Stimulated activated naive B cell treated with anti-CD40 and anti-IgM and Interleukin-4, amounts not matched to agents 10 μg/mL and 1 μg/mL and 100 μg/mL, for 72 hours (primary cell): ENCODE results near the gene NXPE2.

Experiments
- ATAC-seq, 2 donors: fragments of 150-1000 bp; cut with Tn5 transposase; replicated peaks; 2 replicates each; pipeline ENCODE4 v1.10.0; 2021; ENCODE audit warnings: moderate library complexity in 1 of 2
- DNase-seq: peaks from one replicate; pipeline ENCODE4 v3.0.0; 2021
- H3K27ac Mint-ChIP-seq: one replicate; pipeline ENCODE4 v1.8.0; 2022; ENCODE audit warnings: mild to moderate bottlenecking, mixed read lengths
- H3K27me3 Mint-ChIP-seq, 2 donors: one replicate each; pipeline ENCODE4 v1.8.0; 2022; ENCODE audit warnings: mixed read lengths in 2 of 2
- H3K36me3 Mint-ChIP-seq, 2 donors: one replicate each; pipeline ENCODE4 v1.8.0; 2022; ENCODE audit warnings: mixed read lengths in 2 of 2, mild to moderate bottlenecking in 1 of 2
- H3K4me1 Mint-ChIP-seq, 2 donors: one replicate each; pipeline ENCODE4 v1.8.0; 2022; ENCODE audit warnings: mixed read lengths in 2 of 2, mild to moderate bottlenecking in 1 of 2
- H3K4me3 Mint-ChIP-seq, 2 donors: one replicate each; pipeline ENCODE4 v1.8.0; 2022; ENCODE audit warnings: mild to moderate bottlenecking in 2 of 2, mixed read lengths in 2 of 2, moderate library complexity in 1 of 2
- H3K9me3 Mint-ChIP-seq, 2 donors: one replicate each; pipeline ENCODE4 v1.8.0; 2022; ENCODE audit warnings: mixed read lengths in 2 of 2, mild to moderate bottlenecking in 1 of 2

The NXPE2 gene

DNA sequence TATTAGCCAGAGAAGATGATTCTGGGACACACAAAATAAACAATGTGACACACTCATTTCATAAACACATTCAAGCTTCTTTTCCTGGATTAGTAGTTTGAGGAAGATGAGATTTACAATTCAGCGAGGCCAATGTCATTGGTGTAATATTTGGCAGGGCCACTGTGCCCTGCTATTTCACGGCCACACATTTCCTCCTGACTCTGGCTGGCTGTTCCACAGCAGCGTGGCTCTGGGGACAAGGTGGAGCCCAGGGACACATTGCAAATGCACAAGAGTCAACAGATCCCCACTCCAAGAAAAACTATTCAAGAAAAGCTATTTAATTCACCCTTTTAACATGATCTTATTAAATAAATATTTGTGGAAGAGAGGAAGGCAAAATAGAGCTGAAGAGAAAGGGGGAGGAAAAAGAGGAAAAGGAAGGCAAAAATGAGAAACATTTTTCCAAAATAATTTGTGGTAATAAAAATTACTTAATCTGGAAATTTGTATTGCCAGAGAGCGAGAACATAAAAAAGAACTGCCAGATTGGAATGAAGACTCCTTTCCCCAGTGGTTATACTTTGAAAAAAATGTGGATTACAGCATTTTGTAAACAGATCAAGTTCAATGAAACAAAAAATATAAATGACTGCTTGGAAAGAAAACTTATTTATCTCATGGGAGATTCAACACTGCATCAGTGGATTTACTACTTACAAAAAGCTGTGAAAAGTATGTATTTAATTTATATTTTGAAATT is 27.1 kb downstream of the NXPE2 start:
- ATAC-seq (no peak), DNase-seq (no peak)
- H3K4me3 Mint-ChIP-seq, result no peak overlapping the region
- H3K27ac Mint-ChIP-seq, result no peak overlapping the region
- H3K36me3 Mint-ChIP-seq, result no peaks in the 10 kb centered on the region
- H3K27me3 Mint-ChIP-seq, result peaks cover 0 to 3% of the 10 kb centered on the region in 2 donors
- no peaks in the 10 kb centered on the region for H3K4me1 Mint-ChIP-seq
- peaks cover 5 to 8% of the 10 kb centered on the region in 2 donors for H3K9me3 Mint-ChIP-seq

DNA sequence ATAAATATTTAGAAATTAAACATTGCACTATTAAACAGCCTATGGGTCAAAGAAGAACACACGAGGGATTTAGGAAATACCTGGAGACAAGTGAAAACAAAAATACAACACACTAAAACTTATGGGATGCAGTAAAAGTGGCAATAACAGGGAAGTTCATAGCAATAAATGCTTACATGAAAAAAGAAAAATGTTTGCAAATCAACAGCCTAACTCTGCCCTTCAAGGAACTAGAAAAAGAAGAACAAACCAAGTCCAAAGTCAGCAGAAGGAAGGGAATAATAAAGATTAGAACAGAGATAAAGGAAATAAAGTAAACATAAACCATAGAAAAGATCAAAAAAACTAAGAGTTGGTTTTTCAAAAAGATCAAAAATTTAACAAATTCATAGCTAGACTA is 31.6 kb downstream of the NXPE2 start:
- Mint-ChIP-seq H3K36me3 (no peaks in the 10 kb centered on the region), H3K27me3 (no peaks in the 10 kb centered on the region), H3K9me3 (peaks cover 13 to 16% of the 10 kb centered on the region in 2 donors), H3K4me1 (no peaks in the 10 kb centered on the region), H3K4me3 (no peak overlapping the region), H3K27ac (no peak overlapping the region)
- ATAC-seq, result no peak
- DNase-seq, result no peak

DNA sequence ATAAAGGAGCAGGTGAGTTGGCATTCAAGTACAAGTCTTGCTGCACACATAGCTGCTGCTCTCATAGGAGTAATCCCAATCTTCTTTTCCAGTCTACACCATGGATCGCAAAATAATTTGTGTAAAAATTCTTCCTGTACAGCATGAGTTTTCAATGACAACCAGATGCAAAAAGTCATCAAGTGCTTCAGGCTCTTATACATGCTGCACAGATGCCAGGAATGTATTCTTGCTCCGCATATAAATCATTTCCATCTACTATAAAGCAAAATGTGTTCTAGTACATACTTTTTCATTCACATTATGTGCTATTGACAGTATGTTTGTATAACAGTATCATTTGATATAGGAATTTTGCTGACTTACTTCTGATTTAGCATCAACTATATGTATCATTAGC is 35.4 kb downstream of the NXPE2 start:
- no peak overlapping the region for H3K27ac Mint-ChIP-seq
- peaks cover 13 to 14% of the 10 kb centered on the region in 2 donors for H3K9me3 Mint-ChIP-seq
- H3K4me1 Mint-ChIP-seq, result no peaks in the 10 kb centered on the region
- DNase-seq (no peak), ATAC-seq (no peak)
- no peaks in the 10 kb centered on the region for H3K36me3 Mint-ChIP-seq
- H3K27me3 Mint-ChIP-seq, result no peaks in the 10 kb centered on the region
- H3K4me3 Mint-ChIP-seq, result no peak overlapping the region

DNA sequence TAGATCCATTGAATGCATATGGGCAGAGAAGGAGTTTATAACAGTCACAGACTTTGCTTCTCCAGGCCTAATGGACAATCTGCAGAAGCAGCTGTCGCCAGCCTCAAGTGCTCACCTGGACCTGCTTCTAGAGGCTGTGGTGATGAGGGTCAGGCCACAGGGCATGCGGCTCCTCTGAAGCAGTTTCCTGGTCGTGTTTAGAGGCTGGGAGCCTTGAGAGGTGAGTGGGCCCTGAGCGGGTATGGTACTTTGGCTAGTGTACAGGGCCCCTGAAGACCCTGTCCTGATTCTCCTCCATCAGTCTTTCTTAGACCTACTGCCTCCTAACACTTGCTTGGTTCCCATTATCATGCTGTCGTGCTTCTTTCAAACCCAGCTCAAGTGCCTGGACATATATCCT is 41.2 kb downstream of the NXPE2 start:
- no peak for DNase-seq
- no peak overlapping the region for H3K27ac Mint-ChIP-seq
- no peaks in the 10 kb centered on the region for H3K4me1 Mint-ChIP-seq

DNA sequence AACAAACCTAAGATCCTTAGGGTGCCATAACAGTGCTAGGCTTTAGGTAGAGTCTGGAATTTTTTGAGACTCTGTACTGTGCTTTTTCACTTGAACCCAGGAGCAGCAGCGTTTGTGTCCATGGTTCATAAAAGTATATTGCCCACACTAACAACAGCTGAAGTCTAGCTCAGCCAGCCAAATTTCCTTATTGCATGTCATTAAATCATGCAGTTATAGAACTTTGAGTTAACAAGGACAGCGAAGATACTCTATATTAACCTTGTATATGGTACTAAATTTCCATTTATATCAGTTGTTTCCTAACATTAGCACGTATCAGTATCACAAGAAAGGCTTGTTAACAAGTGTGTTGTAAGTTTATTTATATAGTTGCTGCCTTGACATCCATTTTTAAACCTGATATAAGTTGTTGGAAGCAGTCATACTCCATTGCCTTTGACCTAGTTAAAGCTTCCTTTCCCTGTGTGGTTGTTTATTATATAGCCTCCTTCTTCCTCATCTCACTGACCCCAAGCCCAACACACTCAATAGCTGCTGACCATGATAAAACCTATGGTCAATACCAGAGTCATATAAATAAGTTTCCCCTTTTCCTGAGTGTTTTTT is 46.7 kb downstream of the NXPE2 start:
- Mint-ChIP-seq H3K36me3 (no peaks in the 10 kb centered on the region), H3K27ac (no peak overlapping the region), H3K9me3 (peaks cover 3 to 17% of the 10 kb centered on the region in 2 donors), H3K4me3 (no peak overlapping the region), H3K4me1 (peaks cover 1 to 5% of the 10 kb centered on the region in 2 donors), H3K27me3 (no peaks in the 10 kb centered on the region)
- DNase-seq (no peak), ATAC-seq (no peak)

More for the DNA sequence above, 41.2 kb downstream of the NXPE2 start:
- no peak overlapping the region for H3K4me3 Mint-ChIP-seq
- H3K27me3 Mint-ChIP-seq, result no peaks in the 10 kb centered on the region
- no peaks in the 10 kb centered on the region for H3K9me3 Mint-ChIP-seq
- no peaks in the 10 kb centered on the region for H3K36me3 Mint-ChIP-seq
- ATAC-seq, result no peak

DNA sequence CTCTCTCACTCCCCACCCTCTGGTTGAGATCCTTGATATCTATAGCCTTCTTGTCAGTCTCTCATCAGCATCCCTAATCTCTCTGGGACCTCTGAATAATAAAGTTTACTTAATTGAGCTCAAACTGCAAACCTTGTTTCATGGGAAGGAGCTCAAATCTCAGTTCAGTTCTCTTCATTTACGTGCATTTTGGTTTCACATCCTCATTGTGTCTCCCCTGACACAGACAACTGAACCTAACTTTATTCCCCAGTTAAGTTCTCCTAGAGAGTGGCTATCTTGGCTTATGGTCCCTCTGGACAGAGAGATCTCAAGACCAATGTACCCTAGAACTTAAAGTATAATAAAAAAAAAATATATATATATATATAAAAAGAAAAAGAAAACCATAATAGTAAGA is 47.3 kb downstream of the NXPE2 start:
- H3K27ac Mint-ChIP-seq, result no peak overlapping the region

DNA sequence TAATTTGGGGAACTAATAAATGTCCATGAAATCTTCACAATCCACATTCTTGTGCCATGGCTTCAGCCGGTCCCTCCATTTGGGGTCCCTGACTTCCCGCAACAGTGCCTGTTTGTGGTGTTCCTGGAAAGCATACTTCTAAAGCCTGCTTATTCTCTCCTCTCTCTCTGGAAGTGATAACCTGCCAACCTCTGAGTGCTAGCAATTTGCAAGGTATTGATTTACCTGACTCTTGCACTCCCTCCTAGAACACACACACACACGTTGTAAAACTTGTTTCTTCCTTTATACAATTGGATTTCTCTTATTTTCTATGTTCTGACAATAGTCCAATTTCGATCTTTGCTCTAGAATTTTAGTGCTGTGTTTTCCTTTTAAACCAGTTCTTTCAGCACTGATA is 58.5 kb downstream of the NXPE2 start:
- Mint-ChIP-seq H3K4me1 (no peaks in the 10 kb centered on the region), H3K9me3 (peaks cover 7 to 8% of the 10 kb centered on the region in 2 donors), H3K4me3 (no peak overlapping the region), H3K36me3 (no peaks in the 10 kb centered on the region), H3K27me3 (peaks cover 4 to 7% of the 10 kb centered on the region in 2 donors), H3K27ac (no peak overlapping the region)
- ATAC-seq, result no peak
- DNase-seq, result no peak

More for the DNA sequence above, 47.3 kb downstream of the NXPE2 start:
- no peak overlapping the region for H3K4me3 Mint-ChIP-seq
- H3K9me3 Mint-ChIP-seq, result peaks cover 3 to 19% of the 10 kb centered on the region in 2 donors
- no peaks in the 10 kb centered on the region for H3K36me3 Mint-ChIP-seq
- no peak for ATAC-seq
- H3K27me3 Mint-ChIP-seq, result no peaks in the 10 kb centered on the region
- DNase-seq, result no peak
- H3K4me1 Mint-ChIP-seq, result peaks cover 1 to 5% of the 10 kb centered on the region in 2 donors

DNA sequence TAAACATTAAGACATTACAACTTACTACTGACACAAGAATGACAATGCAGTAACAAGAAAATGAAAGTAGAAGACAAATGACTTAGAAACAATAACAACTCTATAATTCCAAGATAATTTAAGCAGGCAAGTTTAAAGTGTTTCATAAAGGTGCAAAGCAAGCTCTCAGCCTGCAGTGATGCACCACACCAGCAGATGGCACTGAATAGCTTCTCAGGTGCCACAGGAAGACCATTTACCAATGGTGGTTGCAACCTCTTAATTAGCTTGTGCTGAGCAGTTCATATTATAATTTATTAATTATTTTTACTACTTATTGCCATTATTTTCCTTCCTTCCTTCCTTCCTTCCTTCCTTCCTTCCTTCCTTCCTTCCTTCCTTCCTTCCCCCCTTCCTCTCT is 60.6 kb downstream of the NXPE2 start:
- H3K9me3 Mint-ChIP-seq, result peaks cover 7 to 8% of the 10 kb centered on the region in 2 donors
- peaks cover 4 to 7% of the 10 kb centered on the region in 2 donors for H3K27me3 Mint-ChIP-seq
- H3K27ac Mint-ChIP-seq, result no peak overlapping the region
- DNase-seq (no peak), ATAC-seq (no peak)
- H3K4me3 Mint-ChIP-seq, result no peak overlapping the region
- H3K4me1 Mint-ChIP-seq, result no peaks in the 10 kb centered on the region
- H3K36me3 Mint-ChIP-seq, result no peaks in the 10 kb centered on the region

DNA sequence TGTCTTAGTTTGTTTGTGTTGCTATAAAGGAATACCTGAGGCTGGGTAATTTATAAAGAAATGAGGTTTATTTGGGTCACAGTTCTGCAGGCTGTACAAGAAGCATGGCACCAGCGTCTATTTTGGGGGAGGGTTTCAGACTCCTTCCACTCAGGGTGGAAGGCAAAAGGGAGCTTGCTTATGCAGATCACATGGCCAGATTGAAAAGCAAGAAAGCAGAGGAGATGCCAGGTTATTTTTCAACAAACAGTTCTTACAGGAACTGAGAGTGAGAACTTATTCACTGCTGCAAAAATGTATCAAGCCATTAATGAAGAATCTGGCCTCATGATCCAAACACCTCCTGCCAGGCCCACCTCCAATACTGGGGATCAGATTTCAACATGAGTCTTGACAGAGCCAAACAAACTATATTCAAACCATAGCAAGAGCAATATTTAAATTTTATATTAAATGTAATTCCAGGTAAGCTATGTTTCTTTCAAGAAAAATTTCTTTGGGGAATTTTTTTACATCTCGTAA is 66.9 kb downstream of the NXPE2 start:
- DNase-seq (no peak), ATAC-seq (no peak)
- peaks cover 7 to 10% of the 10 kb centered on the region in 2 donors for H3K9me3 Mint-ChIP-seq
- no peaks in the 10 kb centered on the region for H3K4me1 Mint-ChIP-seq
- H3K36me3 Mint-ChIP-seq, result no peaks in the 10 kb centered on the region
- no peak overlapping the region for H3K4me3 Mint-ChIP-seq
- H3K27ac Mint-ChIP-seq, result no peak overlapping the region
- peaks cover 0 to 6% of the 10 kb centered on the region in 2 donors for H3K27me3 Mint-ChIP-seq

DNA sequence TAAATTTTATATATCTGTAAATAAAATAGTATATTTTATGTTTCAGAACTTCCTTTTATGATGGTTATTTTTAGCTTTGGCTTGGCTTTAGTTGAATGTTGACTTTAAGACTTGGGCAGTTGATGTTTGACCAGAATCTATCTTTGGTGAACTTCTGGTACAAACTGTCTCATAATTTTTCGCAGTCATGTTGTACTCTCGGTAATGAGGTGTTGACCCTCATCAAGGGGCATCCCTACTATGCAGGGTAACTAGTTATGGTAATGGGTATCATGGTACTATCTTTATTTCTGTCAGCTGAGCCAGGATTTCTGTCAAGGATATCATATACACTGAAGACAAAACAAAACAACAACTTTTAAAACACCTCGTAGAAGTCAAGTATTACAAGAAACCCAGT is 67.7 kb downstream of the NXPE2 start:
- DNase-seq, result no peak
- Mint-ChIP-seq H3K9me3 (peaks cover 7 to 8% of the 10 kb centered on the region in 2 donors), H3K4me1 (no peaks in the 10 kb centered on the region), H3K27me3 (peaks cover 0 to 6% of the 10 kb centered on the region in 2 donors), H3K4me3 (no peak overlapping the region), H3K36me3 (no peaks in the 10 kb centered on the region), H3K27ac (no peak overlapping the region)
- ATAC-seq, result no peak
